Medulla oblongata (tissue), 1 donor: ENCODE data around the gene ASTN2.
A peak's percentile ranks its signal among the peaks of the same experiment; 100 is the strongest.

Experiments
- DNase-seq: peaks from one replicate; pipeline ENCODE4 v3.0.0-alpha.2; 2015; ENCODE audit errors: extremely low spot score

ASTN2 gene

GRCh38 chr9:116627433-116627832 lies 787.4 kb downstream of the ASTN2 start:
- no peak for DNase-seq

GRCh38 chr9:116626762-116627161 lies 788.1 kb downstream of the ASTN2 start:
- no peak for DNase-seq

DNA sequence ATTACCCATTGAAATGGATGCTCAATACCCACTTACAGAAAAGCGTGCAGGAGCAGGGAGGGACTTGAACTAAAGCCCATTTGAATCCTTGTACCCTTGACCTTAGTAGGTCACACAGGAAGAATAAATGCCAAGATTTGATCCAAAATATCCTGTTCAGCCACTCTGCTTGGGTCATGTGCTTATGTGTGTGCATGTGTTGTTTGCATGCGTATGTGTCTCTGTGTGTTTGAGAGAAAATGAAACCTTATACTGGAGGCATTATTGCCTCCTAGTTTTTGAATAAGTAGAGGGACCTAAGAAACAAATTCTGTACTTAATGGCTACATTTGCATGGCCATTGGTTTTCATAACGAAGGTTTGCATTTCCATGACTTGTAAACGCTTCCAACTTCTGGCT lies 791.1 kb downstream of the ASTN2 start:
- no peak for DNase-seq

DNA sequence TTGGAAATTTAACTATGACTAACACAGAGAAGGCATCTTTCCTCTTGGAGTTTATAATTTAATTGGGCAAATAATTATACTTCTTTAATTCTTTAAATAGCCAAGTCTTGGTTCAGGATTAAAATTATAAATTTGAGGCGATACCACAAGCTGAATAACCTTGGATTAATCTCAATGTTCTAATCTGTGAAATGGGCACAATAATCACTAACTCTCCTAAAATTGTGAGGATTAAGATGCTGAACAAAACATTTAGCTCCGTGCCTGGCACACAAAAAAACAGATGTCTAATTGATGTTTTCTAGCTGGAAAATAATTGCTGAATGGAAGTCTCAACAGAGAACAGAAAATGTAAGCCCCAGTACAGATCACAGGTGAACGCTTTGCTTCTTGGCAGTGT lies 797.5 kb downstream of the ASTN2 start:
- DNase-seq = no peak

DNA sequence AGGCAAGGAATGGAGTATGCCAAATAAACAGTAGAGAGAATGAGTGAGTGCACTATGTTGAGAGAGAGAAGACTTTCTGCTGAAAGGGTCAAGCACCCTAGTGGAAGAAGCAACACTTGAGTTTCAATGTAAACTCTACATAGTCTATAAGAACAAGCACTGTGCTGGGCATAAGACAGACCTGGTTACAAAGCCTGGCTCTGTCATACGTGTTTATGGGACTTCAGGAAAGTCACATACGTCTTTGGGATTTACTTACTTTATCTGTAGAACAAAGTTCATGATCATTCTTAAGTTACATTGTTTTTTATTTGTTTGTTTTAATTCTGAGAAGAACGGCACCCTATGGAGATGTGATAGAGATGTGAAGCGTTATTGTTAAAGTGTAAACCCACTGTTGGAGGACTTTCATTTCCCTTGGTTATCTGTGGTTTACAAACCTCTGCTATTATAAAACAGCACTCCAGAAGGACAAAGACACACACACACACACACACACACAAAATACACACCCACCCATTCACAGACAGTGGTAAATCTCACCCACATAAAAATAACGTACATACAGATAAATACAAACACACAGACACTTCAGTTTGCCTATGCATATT lies 798.4 kb downstream of the ASTN2 start:
- DNase-seq = no peak

DNA sequence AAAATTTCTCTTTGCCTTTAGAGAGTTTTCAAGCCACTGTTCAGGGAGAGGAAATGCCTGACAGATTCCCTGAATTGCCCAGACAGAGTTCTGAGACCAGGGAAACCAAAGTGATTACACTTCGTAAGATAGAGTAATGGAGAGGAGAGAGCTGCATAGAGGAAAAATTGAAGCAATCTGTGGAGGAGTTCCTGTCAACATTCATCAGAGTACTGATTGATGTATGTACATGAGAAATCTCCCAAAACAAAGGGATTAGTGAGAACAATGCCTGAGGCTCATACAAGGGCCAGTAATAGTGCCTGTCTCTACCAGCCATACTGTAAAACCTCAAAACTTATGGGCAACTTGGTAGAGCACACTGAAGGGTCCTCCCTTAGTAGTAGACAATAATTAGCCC lies 806.8 kb downstream of the ASTN2 start:
- no peak for DNase-seq

DNA sequence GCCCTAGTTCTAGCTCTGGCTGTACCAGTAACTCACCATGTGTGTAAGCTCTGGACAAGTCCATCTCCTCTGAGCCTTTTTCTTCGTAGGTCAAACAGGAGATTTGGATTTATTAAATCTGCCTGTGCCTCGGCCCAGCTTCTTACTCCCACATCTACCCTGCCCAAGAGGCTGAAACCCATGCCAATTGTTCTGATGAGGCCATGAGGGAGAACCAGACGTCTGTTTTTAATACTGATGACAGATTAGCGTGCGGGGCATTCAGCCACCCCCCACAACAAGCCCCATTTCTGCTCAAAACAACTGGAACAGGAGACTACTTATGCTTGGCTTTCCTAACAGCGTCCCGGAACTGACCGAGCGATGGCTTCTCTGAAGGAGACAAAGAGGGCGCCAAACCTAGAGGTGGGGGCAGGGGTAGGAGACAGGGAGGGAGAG lies 808.9 kb downstream of the ASTN2 start:
- DNase-seq = no peak

- no peak for DNase-seq
Measured at GRCh38 chr9:116605060-116605459, 809.8 kb downstream of the ASTN2 start.

GRCh38 chr9:116604251-116604650 lies 810.6 kb downstream of the ASTN2 start:
- no peak for DNase-seq

DNA sequence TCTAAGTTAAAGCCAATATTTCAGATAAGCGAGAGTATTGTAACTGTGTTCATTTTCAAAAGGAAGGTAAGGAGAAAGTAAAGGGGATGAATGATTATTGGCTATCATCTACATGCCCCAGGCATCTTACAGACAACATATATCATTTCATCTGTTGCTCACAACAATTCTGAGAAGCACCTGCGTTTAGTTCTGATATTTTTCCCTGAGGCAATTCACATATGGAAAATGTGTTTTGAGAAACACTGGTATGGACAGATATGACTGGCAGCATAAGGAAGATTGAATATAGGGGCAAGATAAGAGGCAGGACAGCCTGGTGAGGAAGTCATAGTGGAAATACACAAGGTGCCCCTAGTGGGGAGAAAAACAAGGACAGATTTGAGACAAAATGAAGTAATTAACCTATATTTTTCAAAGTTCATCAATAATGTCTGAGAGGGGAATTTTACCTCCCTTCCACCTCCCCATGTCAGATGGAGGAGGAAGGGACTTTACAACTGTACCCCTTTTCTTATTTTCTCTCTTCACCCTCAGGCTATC lies 815.4 kb downstream of the ASTN2 start:
- no peak for DNase-seq

- DNase-seq = no peak
Measured at GRCh38 chr9:116596646-116597045, 818.2 kb downstream of the ASTN2 start.

DNA sequence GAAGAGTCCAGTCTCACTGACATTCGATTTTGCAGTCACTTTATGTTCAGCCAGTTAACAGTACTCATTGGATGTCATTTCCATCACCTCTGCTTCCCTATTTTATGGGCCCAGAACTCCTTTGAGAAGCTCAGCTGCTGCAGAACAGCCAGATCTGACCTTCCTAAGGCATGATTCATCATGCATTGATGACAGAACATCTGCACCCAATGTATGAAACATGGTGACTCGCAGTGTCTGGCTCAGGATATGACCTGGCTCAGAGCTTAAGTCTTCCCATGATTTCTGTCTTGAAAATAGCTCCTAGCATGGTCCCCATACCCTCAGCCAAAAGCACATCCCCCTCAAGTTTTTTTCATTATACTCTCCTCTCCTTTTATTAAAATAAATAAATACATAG lies 820.3 kb downstream of the ASTN2 start:
- no peak for DNase-seq

DNA sequence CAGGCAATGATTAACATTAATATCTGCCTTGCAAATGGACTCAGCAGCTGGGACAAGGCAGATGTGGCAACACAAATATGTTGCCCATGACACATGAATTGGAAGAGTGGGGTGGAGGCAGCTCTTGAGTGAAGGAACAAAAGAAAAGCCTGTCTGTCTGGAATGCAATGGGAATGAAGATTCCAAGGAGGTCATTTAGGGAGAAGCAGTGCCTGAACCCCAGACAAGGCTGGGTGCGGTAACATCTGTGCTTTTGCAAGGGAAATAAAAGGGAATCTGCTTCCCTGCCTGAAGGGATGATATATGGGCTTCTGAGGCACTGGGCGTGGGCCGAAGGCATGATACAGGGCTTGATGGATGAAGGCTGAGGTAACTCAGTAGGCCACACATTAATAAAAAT lies 821.9 kb downstream of the ASTN2 start:
- no peak for DNase-seq

DNA sequence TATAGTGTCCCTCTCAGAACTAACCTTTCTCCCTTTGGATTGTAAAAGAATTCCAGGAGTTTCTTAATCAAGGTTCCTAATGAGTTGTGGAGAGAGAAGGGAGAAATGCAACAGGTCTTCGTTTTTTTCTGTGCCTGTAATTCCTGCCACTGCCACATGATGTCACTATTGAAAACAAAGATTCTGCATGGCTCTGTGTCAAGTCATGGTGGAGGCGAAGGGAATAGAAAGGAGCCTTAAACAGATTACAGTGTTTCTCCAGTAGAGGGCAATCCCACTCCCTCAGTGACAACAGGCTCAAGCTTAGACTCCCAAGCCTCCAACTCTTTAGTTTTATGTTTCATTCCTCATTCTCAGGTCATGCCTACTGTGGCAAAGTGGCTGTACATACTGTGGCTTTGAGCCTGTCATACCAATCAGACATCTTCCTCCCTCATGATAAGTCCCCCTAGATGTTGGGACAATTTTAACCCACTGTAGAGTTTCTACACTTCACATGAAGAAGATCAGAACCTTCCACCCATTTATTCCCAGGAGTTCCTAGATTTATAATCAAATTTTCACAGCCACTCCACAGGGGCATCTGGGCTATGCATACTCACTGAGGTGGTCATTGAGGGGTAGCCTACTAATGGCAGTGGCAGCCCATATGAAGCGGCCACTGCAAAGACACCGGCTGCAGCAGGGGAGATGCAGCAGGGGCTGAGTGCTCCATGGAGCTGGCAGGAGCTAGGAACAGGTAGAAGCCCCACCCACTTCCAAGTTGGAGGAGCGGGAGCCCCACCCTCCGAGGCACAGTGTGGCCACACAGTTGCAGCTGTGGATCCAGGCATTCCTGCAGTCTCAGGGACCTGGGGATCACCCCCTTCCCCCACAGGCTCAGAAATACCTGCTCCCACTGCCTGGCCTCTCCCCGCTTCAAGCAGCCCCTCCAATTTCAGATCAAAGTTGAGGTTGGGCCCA lies 825.2 kb downstream of the ASTN2 start:
- no peak for DNase-seq

DNA sequence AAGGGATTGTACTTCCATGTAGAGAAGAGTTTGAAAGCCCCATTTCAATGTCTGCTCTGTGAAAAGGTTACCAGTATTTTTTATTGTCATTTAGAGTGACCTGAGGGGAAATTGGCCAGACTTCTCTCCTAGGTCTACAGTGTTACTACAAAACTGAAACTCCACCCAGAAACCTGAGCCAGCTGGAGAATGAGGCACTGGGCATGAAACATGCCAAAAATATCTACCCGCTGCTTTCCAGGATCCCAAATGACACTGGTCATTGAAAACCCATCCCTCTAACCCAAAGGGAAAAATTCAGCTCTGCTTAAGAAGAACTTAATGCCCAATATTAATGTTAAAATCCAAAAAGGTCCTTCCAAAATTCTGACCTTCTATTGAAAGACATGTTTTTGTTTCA lies 826.9 kb downstream of the ASTN2 start:
- DNase-seq = no peak

GRCh38 chr9:116585896-116586295 lies 829.0 kb downstream of the ASTN2 start:
- DNase-seq = no peak

- DNase-seq = no peak
Measured at GRCh38 chr9:116585204-116585603, 829.7 kb downstream of the ASTN2 start.

- DNase-seq = peak; percentile 49
Measured at GRCh38 chr9:116580853-116581252, 834.0 kb downstream of the ASTN2 start.

GRCh38 chr9:116576386-116576785 lies 838.5 kb downstream of the ASTN2 start:
- DNase-seq = no peak

- no peak for DNase-seq
Measured at GRCh38 chr9:116574027-116574679, 840.7 kb downstream of the ASTN2 start.

DNA sequence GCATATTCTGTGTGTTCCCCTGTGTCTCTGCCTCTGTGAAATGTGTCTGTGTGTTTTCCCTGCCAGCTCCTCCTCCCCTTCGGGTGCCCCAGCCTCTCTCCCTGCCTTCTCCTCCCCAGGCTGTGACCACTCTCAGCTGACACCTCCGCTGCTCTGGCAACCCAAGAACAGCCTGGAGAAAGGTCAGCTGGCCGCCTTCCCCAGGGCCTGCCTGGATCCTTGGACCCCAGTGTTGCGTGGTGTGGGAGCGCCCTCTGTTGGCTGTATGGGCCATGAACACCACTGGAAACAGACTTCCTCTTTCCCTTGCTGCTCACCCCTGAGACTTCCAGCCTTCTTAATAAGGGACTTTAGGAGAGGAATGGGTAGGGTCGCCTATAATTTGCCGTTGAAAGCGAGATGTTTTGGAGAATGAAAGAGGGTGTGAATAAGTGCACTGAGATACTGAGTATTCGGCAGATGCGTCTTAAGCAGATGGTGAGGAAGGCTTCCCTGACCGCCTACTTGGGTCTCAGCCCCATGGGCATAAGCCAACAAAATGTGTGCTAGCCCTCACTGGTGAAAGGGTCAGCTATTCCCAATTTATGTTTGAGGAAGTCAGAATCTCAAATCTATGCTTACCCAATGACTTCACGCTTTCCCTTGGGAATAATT lies 842.6 kb downstream of the ASTN2 start:
- peak; percentile 87 for DNase-seq

DNA sequence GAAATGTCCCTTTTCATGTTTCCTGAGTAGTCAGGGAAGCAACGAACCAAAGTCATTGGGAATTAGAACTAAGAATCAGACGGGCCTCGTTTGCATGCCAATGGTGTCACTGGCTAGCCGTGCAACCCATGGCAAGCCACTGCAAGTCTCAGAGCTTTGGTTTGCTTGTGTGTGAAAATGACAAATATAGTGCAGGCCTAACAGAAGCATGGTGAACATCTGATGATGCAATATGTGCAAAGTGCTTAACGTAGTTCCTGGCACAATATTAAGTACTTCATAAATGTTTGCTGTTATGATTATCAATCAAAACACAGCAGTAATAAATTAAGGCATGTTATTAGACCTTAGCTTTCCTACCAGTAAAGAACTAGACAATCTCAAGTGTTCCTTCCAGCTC lies 845.7 kb downstream of the ASTN2 start:
- DNase-seq = no peak
